Activated naive CD8-positive, alpha-beta T cell (primary cell): ENCODE measurements around the gene BUB3.
A peak's percentile ranks its signal among the peaks of the same experiment; 100 is the strongest.
"Not testable (repeated sequence)": the region's sequence is repeated elsewhere in the genome, so short reads cannot be mapped to it uniquely, and the experiment has no call there.

Source experiments
- H3K27ac Mint-ChIP-seq: one replicate; pipeline ENCODE4 v1.8.0; 2021; ENCODE audit warnings: mixed read lengths
- H3K27me3 Mint-ChIP-seq: one replicate; pipeline ENCODE4 v1.8.0; 2021; ENCODE audit warnings: mixed read lengths
- H3K36me3 Mint-ChIP-seq: one replicate; pipeline ENCODE4 v1.8.0; 2021; ENCODE audit warnings: mixed read lengths
- H3K4me1 Mint-ChIP-seq: one replicate; pipeline ENCODE4 v1.8.0; 2021; ENCODE audit warnings: low read depth, mixed read lengths
- H3K4me3 Mint-ChIP-seq: one replicate; pipeline ENCODE4 v1.8.0; 2021; ENCODE audit warnings: mild to moderate bottlenecking, mixed read lengths
- H3K9me3 Mint-ChIP-seq: one replicate; pipeline ENCODE4 v1.8.0; 2021; ENCODE audit warnings: low read depth, mixed read lengths

BUB3 gene

GRCh38 chr10:123158682-123159081 is 4.5 kb downstream of the BUB3 start:
- H3K4me3 Mint-ChIP-seq = peak overlapping the region; percentile 60
- H3K27me3 Mint-ChIP-seq = no peaks in the 10 kb centered on the region
- H3K36me3 Mint-ChIP-seq = peaks cover 24% of the 10 kb centered on the region
- H3K27ac Mint-ChIP-seq = peak overlapping the region; percentile 50
- H3K4me1 Mint-ChIP-seq = peaks cover 67% of the 10 kb centered on the region
- no peaks in the 10 kb centered on the region for H3K9me3 Mint-ChIP-seq

GRCh38 chr10:123160311-123160980 is 6.2 kb downstream of the BUB3 start:
- H3K9me3 Mint-ChIP-seq = no peaks in the 10 kb centered on the region
- H3K4me1 Mint-ChIP-seq = peaks cover 66% of the 10 kb centered on the region
- peak overlapping the region; percentile 43 for H3K4me3 Mint-ChIP-seq

GRCh38 chr10:123164319-123164718 is 10.1 kb downstream of the BUB3 start:
- Mint-ChIP-seq H3K36me3 (peaks cover 20% of the 10 kb centered on the region), H3K27ac (no peak overlapping the region), H3K4me3 (no peak overlapping the region), H3K4me1 (peaks cover 42% of the 10 kb centered on the region), H3K27me3 (no peaks in the 10 kb centered on the region), H3K9me3 (no peaks in the 10 kb centered on the region)

More at GRCh38 chr10:123160311-123160980, 6.2 kb downstream of the BUB3 start:
- Mint-ChIP-seq H3K27me3 (no peaks in the 10 kb centered on the region), H3K27ac (peak overlapping the region; percentile 43), H3K36me3 (peaks cover 26% of the 10 kb centered on the region)

GRCh38 chr10:123165445-123166072 is 11.4 kb downstream of the BUB3 start:
- H3K27ac Mint-ChIP-seq = no peak overlapping the region

DNA sequence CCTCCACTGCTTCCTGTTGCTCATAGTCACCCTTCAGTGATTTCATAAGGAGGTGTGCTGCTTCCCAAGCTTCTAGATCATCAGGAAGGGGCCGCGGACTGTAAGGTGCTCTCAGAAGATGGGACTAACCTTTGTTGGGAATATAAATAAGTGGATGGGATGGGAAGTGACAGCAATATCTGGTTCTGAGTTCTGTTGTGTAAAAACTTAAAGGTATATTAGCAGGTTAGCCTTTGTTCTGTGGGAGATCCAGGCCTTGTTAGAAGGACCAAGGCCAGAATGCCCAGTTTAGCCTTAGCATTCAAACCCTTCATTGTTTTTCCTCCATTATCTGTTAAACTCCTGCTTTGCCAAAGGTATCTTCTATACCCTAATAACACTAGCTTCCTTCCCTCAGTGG is 12.4 kb downstream of the BUB3 start:
- H3K9me3 Mint-ChIP-seq = no peaks in the 10 kb centered on the region
- peaks cover 25% of the 10 kb centered on the region for H3K36me3 Mint-ChIP-seq
- no peak overlapping the region for H3K4me3 Mint-ChIP-seq
- peaks cover 20% of the 10 kb centered on the region for H3K4me1 Mint-ChIP-seq
- no peak overlapping the region for H3K27ac Mint-ChIP-seq
- no peaks in the 10 kb centered on the region for H3K27me3 Mint-ChIP-seq

More at GRCh38 chr10:123165445-123166072, 11.4 kb downstream of the BUB3 start:
- no peaks in the 10 kb centered on the region for H3K9me3 Mint-ChIP-seq
- H3K4me3 Mint-ChIP-seq = no peak overlapping the region
- peaks cover 21% of the 10 kb centered on the region for H3K36me3 Mint-ChIP-seq
- H3K27me3 Mint-ChIP-seq = no peaks in the 10 kb centered on the region
- peaks cover 30% of the 10 kb centered on the region for H3K4me1 Mint-ChIP-seq

DNA sequence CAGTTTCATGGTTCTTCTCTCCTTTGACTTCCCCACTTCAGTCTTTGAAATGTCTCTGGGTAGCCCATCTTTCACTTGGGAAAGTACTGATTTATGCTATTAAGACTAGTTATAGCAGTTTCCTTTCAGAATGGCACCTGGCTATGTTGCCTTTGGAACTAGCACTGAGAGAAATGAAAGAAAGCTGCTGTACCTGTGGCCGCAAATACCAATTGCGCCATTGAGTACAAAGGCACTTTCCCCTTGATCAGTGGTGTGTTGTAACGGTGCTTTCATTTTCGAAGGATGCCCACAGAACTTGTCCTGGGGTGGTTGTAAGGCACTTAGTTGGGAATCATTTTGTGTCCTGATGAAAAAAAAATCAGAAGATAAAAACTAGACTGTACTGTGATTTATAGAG is 16.8 kb downstream of the BUB3 start:
- Mint-ChIP-seq H3K36me3 (peaks cover 27% of the 10 kb centered on the region), H3K27me3 (no peaks in the 10 kb centered on the region), H3K4me3 (no peak overlapping the region), H3K9me3 (no peaks in the 10 kb centered on the region), H3K4me1 (peaks cover 12% of the 10 kb centered on the region), H3K27ac (no peak overlapping the region)

DNA sequence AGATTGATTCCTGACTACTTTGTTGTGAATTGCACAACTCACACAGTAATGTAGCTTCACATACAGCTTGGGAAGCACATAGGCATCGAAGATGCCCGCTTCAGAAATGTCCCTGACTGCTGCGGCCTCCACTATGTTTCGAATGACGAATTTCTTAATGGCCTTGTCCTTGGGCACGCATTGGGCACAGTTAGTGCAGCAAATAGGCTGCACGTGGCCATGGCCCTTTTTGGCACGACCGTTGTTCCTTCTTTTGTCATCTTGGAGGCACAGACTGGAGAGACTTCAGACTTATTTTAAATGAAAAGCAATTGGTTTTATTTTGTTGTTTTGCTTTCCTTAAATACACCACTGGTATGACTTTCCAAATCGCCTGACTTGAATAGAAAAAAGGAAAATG is 17.4 kb downstream of the BUB3 start:
- H3K9me3 Mint-ChIP-seq, H3K27me3 Mint-ChIP-seq, H3K4me3 Mint-ChIP-seq, H3K27ac Mint-ChIP-seq, H3K4me1 Mint-ChIP-seq: not testable (repeated sequence)
- H3K36me3 Mint-ChIP-seq = peaks cover 29% of the 10 kb centered on the region

DNA sequence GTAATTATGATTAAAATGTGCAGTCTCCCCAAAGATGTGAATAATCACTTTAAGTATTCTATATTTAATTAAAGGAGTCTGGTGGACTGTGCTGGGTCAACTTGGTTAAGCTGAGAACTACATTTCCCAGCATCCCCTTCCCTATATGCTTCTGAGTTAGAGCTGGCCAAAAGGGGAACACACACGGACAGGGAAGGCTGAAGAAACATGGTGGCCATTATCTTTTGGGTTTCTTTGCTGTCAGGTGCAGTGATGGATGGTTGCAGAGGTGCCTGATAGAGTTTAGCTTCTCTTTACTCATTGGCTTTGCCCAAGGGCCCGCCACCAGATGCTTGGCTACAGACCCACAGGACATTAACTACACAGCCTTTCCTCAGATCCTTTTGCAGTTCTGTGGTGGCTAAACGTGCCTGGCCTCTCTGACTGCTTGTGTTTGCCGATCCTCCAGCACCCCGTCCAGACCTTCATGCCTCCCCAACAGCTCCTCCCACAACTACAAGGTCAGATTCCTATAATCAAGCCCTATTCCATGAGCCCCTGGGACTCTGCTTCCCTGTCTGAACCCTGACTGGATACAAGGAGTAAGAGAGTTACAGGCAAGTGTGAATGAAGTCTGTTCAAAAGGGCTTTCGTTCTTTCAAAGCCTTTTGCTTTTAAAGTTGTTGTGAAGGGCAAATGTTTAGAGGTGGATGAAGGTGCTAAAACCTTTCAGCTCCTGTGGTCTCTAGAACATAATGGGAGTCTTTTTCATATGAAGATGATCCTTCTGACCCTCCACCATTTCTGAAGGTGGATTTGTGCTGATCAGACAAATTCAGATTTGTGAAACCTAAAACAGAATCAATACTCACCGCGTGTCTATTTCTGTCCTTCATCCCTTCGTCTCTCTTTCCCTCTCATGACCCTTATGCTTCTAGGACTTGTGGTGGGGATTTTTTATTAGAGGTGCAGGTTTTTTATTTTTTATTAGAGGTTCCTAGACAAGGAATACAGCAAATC is 21.5 kb downstream of the BUB3 start:
- H3K27ac Mint-ChIP-seq = no peak overlapping the region

DNA sequence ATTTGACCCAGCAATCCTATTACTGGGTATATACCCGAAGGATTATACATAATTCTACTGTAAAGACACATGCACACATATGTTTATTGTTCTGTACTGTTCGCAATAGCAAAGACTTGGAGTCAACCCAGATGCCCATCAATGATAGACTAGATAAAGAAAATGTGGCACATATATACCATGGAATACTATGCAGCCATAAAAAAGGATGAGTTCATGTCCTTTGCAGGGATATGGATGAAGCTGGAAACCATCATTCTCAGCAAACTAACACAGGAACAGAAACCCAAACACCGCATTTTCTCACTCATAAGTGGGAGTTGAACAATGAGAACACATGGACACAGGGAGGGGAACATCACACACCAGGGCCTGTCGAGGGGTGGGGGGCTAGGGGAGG is 24.2 kb downstream of the BUB3 start:
- H3K36me3 Mint-ChIP-seq = peaks cover 33% of the 10 kb centered on the region
- H3K27ac Mint-ChIP-seq, H3K27me3 Mint-ChIP-seq, H3K4me3 Mint-ChIP-seq, H3K9me3 Mint-ChIP-seq, H3K4me1 Mint-ChIP-seq: not testable (repeated sequence)

More for the DNA sequence above, 21.5 kb downstream of the BUB3 start:
- H3K4me1 Mint-ChIP-seq = peaks cover 3% of the 10 kb centered on the region
- H3K9me3 Mint-ChIP-seq = no peaks in the 10 kb centered on the region
- H3K4me3 Mint-ChIP-seq = no peak overlapping the region
- peaks cover 35% of the 10 kb centered on the region for H3K36me3 Mint-ChIP-seq
- no peaks in the 10 kb centered on the region for H3K27me3 Mint-ChIP-seq

GRCh38 chr10:123180101-123181090 is 26.2 kb downstream of the BUB3 start:
- H3K36me3 Mint-ChIP-seq = peaks cover 34% of the 10 kb centered on the region
- H3K4me3 Mint-ChIP-seq = no peak overlapping the region
- H3K9me3 Mint-ChIP-seq = peaks cover 8% of the 10 kb centered on the region
- H3K27me3 Mint-ChIP-seq = no peaks in the 10 kb centered on the region
- H3K4me1 Mint-ChIP-seq = no peaks in the 10 kb centered on the region
- no peak overlapping the region for H3K27ac Mint-ChIP-seq

- H3K36me3 Mint-ChIP-seq = peaks cover 29% of the 10 kb centered on the region
- H3K9me3 Mint-ChIP-seq = peaks cover 16% of the 10 kb centered on the region
- H3K27ac Mint-ChIP-seq = no peak overlapping the region
- H3K4me1 Mint-ChIP-seq = no peaks in the 10 kb centered on the region
- no peak overlapping the region for H3K4me3 Mint-ChIP-seq
- H3K27me3 Mint-ChIP-seq = no peaks in the 10 kb centered on the region
Measured at GRCh38 chr10:123183724-123184123, 29.5 kb downstream of the BUB3 start.

- Mint-ChIP-seq H3K9me3 (peaks cover 16% of the 10 kb centered on the region), H3K4me1 (no peaks in the 10 kb centered on the region), H3K27me3 (no peaks in the 10 kb centered on the region), H3K36me3 (peaks cover 38% of the 10 kb centered on the region), H3K27ac (no peak overlapping the region), H3K4me3 (no peak overlapping the region)
Measured at GRCh38 chr10:123187781-123188180, 33.6 kb downstream of the BUB3 start.

- no peaks in the 10 kb centered on the region for H3K9me3 Mint-ChIP-seq
Measured at GRCh38 chr10:123191886-123192285, 37.7 kb downstream of the BUB3 start.

DNA sequence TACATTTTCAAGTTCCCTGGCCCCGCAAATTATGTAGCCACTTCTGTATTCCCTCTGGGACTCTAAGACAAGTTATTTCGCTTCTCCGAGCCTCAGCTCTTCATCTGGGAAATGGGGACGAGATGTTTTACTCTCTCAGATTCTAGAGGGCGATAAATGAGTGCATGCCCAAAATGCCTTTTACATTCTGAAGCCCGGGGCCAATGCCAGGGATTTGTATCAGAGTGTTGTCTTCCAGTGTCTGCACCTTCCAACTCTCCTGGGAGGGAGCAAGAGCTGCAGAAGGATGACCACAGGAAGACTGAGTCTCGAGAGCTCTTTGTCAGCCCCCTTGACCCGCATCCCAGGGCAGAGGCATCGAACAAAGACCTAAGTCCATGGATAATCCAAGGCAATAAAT is 39.9 kb downstream of the BUB3 start:
- Mint-ChIP-seq H3K36me3 (peaks cover 27% of the 10 kb centered on the region), H3K9me3 (no peaks in the 10 kb centered on the region), H3K27ac (no peak overlapping the region), H3K4me1 (peaks cover 2% of the 10 kb centered on the region), H3K4me3 (no peak overlapping the region), H3K27me3 (no peaks in the 10 kb centered on the region)

More at GRCh38 chr10:123191886-123192285, 37.7 kb downstream of the BUB3 start:
- Mint-ChIP-seq H3K4me1 (no peaks in the 10 kb centered on the region), H3K27me3 (no peaks in the 10 kb centered on the region), H3K27ac (no peak overlapping the region), H3K36me3 (peaks cover 18% of the 10 kb centered on the region), H3K4me3 (no peak overlapping the region)
